Measurements from ENCODE around the gene TBC1D5.

DNA sequence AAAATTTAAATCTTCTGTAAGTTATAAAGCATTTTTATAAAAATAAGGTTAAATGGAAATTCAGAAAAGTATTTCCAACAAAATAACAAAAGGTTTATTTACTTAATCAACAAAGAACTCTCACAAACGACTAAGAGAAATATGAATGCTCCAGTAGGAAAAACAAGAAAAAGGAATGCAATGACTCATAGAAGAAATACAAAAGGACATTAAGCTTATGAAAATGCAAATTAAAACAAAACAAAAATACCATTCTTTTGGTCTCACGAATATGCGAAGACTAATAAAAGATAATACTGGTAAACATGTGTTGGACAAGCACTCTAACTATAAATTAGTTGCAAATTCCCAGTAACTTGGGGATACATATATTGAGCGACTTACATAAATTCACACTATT lies 17.5 kb upstream of the TBC1D5 start:
- TF ChIP-seq KDM5A (IDR thresholded peaks at IDR 0.05; ENCODE audit: low read length), result no peak
- no peak for TF ChIP-seq SP2 (IDR thresholded peaks at IDR 0.05; ENCODE audit: low read length)
- TF ChIP-seq ZNF274 (IDR thresholded peaks at IDR 0.05; ENCODE audit: borderline replicate concordance, extremely low read depth, low read length), result no peak
- TF ChIP-seq SIN3A (conservative IDR thresholded peaks at IDR 0.05 in 1 of 2, IDR thresholded peaks at IDR 0.05 in 1 of 2; ENCODE audit: low read depth in 1 of 2, low read length in 2 of 2), result no peak
- TF ChIP-seq, protein P1, sequence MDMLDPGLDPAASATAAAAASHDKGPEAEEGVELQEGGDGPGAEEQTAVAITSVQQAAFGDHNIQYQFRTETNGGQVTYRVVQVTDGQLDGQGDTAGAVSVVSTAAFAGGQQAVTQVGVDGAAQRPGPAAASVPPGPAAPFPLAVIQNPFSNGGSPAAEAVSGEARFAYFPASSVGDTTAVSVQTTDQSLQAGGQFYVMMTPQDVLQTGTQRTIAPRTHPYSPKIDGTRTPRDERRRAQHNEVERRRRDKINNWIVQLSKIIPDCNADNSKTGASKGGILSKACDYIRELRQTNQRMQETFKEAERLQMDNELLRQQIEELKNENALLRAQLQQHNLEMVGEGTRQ (IDR thresholded peaks at IDR 0.05; ENCODE audit: low read length), result no peak
- no peak for TF ChIP-seq POLR2AphosphoS5 (IDR thresholded peaks at IDR 0.05; ENCODE audit: low read depth, low read length)
